WTC11 (cell line): ENCODE measurements around the gene VPS35L. TPM values are rescaled to one million over a fixed set of nuclear protein-coding genes. Genes with fewer than 3 reads are reported as not detected.

ENCODE experiments used
- ATAC-seq: fragments of 200-7000 bp; cut with Tn5 transposase; 2 replicates; pipeline ENCODE4 v1.10.0; 2021; ENCODE audit warnings: mild to moderate bottlenecking, moderate library complexity
- CTCF ChIA-PET: fragments of 300-600 bp; sonication (Branson Sonifier 250); formaldehyde crosslinking; loops from one replicate; lab custom pipeline; 2021; ENCODE audit warnings: antibody characterized with exemption; lab: Charles Lee
- POLR2A ChIA-PET: fragments of 350-600 bp; sonication (Branson Sonifier 250); formaldehyde crosslinking; loops from one replicate; lab custom pipeline; 2021; ENCODE audit warnings: antibody characterized with exemption; lab: Charles Lee
- DNase-seq: peaks from one replicate; pipeline ENCODE4 v3.0.0; 2021; ENCODE audit warnings: low spot score
- H3K27ac Mint-ChIP-seq: 2 replicates; pipeline ENCODE4 v1.8.0; 2021; ENCODE audit warnings: mixed read lengths
- H3K27me3 Mint-ChIP-seq: 2 replicates; pipeline ENCODE4 v1.8.0; 2021; ENCODE audit warnings: low read depth, mild to moderate bottlenecking, moderate library complexity, mixed read lengths
- H3K36me3 Mint-ChIP-seq: 2 replicates; pipeline ENCODE4 v1.8.0; 2021; ENCODE audit warnings: mixed read lengths
- H3K4me1 Mint-ChIP-seq: 2 replicates; pipeline ENCODE4 v1.8.0; 2022; ENCODE audit warnings: mixed read lengths
- H3K4me3 Mint-ChIP-seq: 2 replicates; pipeline ENCODE4 v1.8.0; 2021; ENCODE audit warnings: mild to moderate bottlenecking, moderate library complexity, mixed read lengths
- H3K9me3 Mint-ChIP-seq: 2 replicates; pipeline ENCODE4 v1.8.0; 2021; ENCODE audit warnings: mixed read lengths
- ATF3 ChIP-seq: sonication (generic); formaldehyde crosslinking; conservative IDR thresholded peaks from 2 replicates; pipeline ENCODE4 v1.8.1; 2022; ENCODE audit warnings: mild to moderate bottlenecking, missing genetic modification reagents
- CBFB ChIP-seq: sonication (generic); formaldehyde crosslinking; IDR thresholded peaks from 2 replicates; pipeline ENCODE4 v1.8.1; 2022; ENCODE audit warnings: mild to moderate bottlenecking, low read depth, missing genetic modification reagents
- CREB1 ChIP-seq: sonication (generic); formaldehyde crosslinking; IDR thresholded peaks from 2 replicates; pipeline ENCODE4 v1.8.0; 2023; ENCODE audit warnings: mild to moderate bottlenecking, missing genetic modification reagents
- CREM ChIP-seq: sonication (generic); formaldehyde crosslinking; IDR thresholded peaks from 2 replicates; pipeline ENCODE4 v1.8.1; 2022; ENCODE audit warnings: mild to moderate bottlenecking, missing genetic modification reagents, moderate library complexity
- ELF4 ChIP-seq: sonication (generic); formaldehyde crosslinking; IDR thresholded peaks from 2 replicates; pipeline ENCODE4 v1.8.1; 2022; ENCODE audit warnings: low read depth, mild to moderate bottlenecking, moderate library complexity, missing genetic modification reagents
- ESRRA ChIP-seq: sonication (generic); formaldehyde crosslinking; IDR thresholded peaks from 2 replicates; pipeline ENCODE4 v1.8.1; 2022; ENCODE audit warnings: mild to moderate bottlenecking, missing genetic modification reagents, borderline replicate concordance
- ETV6 ChIP-seq: sonication (generic); formaldehyde crosslinking; IDR thresholded peaks from 2 replicates; pipeline ENCODE4 v1.8.1; 2022; ENCODE audit warnings: mild to moderate bottlenecking, missing genetic modification reagents
- FOXP4 ChIP-seq: sonication (generic); formaldehyde crosslinking; IDR thresholded peaks from 2 replicates; pipeline ENCODE4 v1.8.0; 2022; ENCODE audit warnings: mild to moderate bottlenecking, missing genetic modification reagents
- NFYB ChIP-seq: sonication (generic); formaldehyde crosslinking; conservative IDR thresholded peaks from 2 replicates; pipeline ENCODE4 v1.8.0; 2022; ENCODE audit warnings: low read depth, missing genetic modification reagents
- NR2C2 ChIP-seq: sonication (generic); formaldehyde crosslinking; IDR thresholded peaks from 2 replicates; pipeline ENCODE4 v1.8.0; 2022; ENCODE audit warnings: mild to moderate bottlenecking, missing genetic modification reagents
- OVOL2 ChIP-seq: fragments of 250-450 bp; sonication (Bioruptor Pico); IDR thresholded peaks from 2 replicates; pipeline ENCODE4 v1.9.0; 2021; ENCODE audit warnings: mild to moderate bottlenecking, borderline replicate concordance
- SMAD4 ChIP-seq: sonication (generic); formaldehyde crosslinking; IDR thresholded peaks from 2 replicates; pipeline ENCODE4 v1.8.0; 2022; ENCODE audit warnings: mild to moderate bottlenecking, missing genetic modification reagents
- TEAD1 ChIP-seq: sonication (generic); formaldehyde crosslinking; IDR thresholded peaks from 2 replicates; pipeline ENCODE4 v1.8.0; 2022; ENCODE audit warnings: mild to moderate bottlenecking, missing genetic modification reagents
- USF2 ChIP-seq: sonication (generic); formaldehyde crosslinking; IDR thresholded peaks from 2 replicates; pipeline ENCODE4 v1.8.1; 2023; ENCODE audit warnings: mild to moderate bottlenecking, missing genetic modification reagents, moderate library complexity
- ZMAT4 ChIP-seq: fragments of 250-450 bp; sonication (Bioruptor Pico); IDR thresholded peaks from 2 replicates; pipeline ENCODE4 v1.9.0; 2021; ENCODE audit warnings: mild to moderate bottlenecking
- ZNF263 ChIP-seq: sonication (generic); formaldehyde crosslinking; IDR thresholded peaks from 2 replicates; pipeline ENCODE4 v1.8.1; 2022; ENCODE audit warnings: low read depth, mild to moderate bottlenecking, moderate library complexity, missing genetic modification reagents
- ZNF281 ChIP-seq: sonication (generic); formaldehyde crosslinking; IDR thresholded peaks from 2 replicates; pipeline ENCODE4 v1.8.0; 2023; ENCODE audit warnings: mild to moderate bottlenecking, missing genetic modification reagents
- ZNF425 ChIP-seq: fragments of 250-450 bp; sonication (Bioruptor Pico); conservative IDR thresholded peaks from 2 replicates; pipeline ENCODE4 v1.9.0; 2021; ENCODE audit warnings: mild to moderate bottlenecking
- ZNF532 ChIP-seq: fragments of 250-450 bp; sonication (Bioruptor Pico); IDR thresholded peaks from 2 replicates; pipeline ENCODE4 v1.9.0; 2021; ENCODE audit warnings: mild to moderate bottlenecking, borderline replicate concordance
- ZNF671 ChIP-seq: fragments of 250-450 bp; sonication (Bioruptor Pico); IDR thresholded peaks from 2 replicates; pipeline ENCODE4 v1.8.0; 2021; ENCODE audit warnings: mild to moderate bottlenecking
- total RNA-seq: library from RNA; stranded (reverse); gene quantifications from 3 replicates; pipeline ENCODE4 v1.2.3, GENCODE V29; 2021

The VPS35L gene
- total RNA-seq, 1 experiment from 2014 or later: 59.7 TPM

GRCh38 chr16:19515757-19516156, 39.7 kb upstream of the VPS35L start:
- no peak for TF ChIP-seq ZNF532
- no peak for TF ChIP-seq NFYB (CRISPR knock-in tag)
- no peak for TF ChIP-seq ZNF671 (CRISPR knock-in tag)
- TF ChIP-seq ZNF425 (CRISPR knock-in tag): no peak
- TF ChIP-seq ZNF263 (CRISPR knock-in tag): no peak
- no peak for TF ChIP-seq ZNF281 (CRISPR knock-in tag)
- no peak for TF ChIP-seq OVOL2 (CRISPR knock-in tag)
- TF ChIP-seq ZMAT4 (CRISPR knock-in tag): no peak
- no peak for TF ChIP-seq CREB1 (CRISPR knock-in tag)
- no peak for TF ChIP-seq ATF3 (CRISPR knock-in tag)
- TF ChIP-seq USF2: no peak
- TF ChIP-seq CREM (CRISPR knock-in tag): no peak
- TF ChIP-seq, all 79 proteins: peak for 0
- Mint-ChIP-seq H3K9me3 (no peaks in the 10 kb centered on the region), H3K27me3 (no peaks in the 10 kb centered on the region), H3K36me3 (peaks cover 54% of the 10 kb centered on the region), H3K27ac (no peak overlapping the region), H3K4me1 (peaks cover 12% of the 10 kb centered on the region), H3K4me3 (no peak overlapping the region)
- ChIA-PET CTCF (no interaction called here), POLR2A (no interaction called here)
- no peak for ATAC-seq
- DNase-seq: no peak

- ATAC-seq (no peak), DNase-seq (no peak)
- Mint-ChIP-seq H3K4me3 (no peak overlapping the region), H3K27ac (no peak overlapping the region), H3K27me3 (no peaks in the 10 kb centered on the region), H3K9me3 (no peaks in the 10 kb centered on the region), H3K36me3 (peaks cover 44% of the 10 kb centered on the region), H3K4me1 (peaks cover 24% of the 10 kb centered on the region)
- ChIA-PET POLR2A (no interaction called here), CTCF (interaction anchor here (1.8 kb wide), 1 partner anchor 15 kb away, joined by 5 read pairs; no protein-coding TSS in a partner anchor)
- TF ChIP-seq SMAD4 (CRISPR knock-in tag): no peak
- no peak for TF ChIP-seq FOXP4 (CRISPR knock-in tag)
- no peak for TF ChIP-seq OVOL2 (CRISPR knock-in tag)
- no peak for TF ChIP-seq ATF3 (CRISPR knock-in tag)
- no peak for TF ChIP-seq TEAD1 (CRISPR knock-in tag)
- no peak for TF ChIP-seq ELF4
- TF ChIP-seq ETV6 (CRISPR knock-in tag): no peak
- TF ChIP-seq USF2: no peak
- no peak for TF ChIP-seq ESRRA
- TF ChIP-seq CBFB (CRISPR knock-in tag): no peak
- no peak for TF ChIP-seq NR2C2
Measured at GRCh38 chr16:19517424-19518089, 37.9 kb upstream of the VPS35L start.
